GM19240 (cell line): ENCODE data around the gene BDKRB1.

Source experiments
- DNase-seq: peaks from one replicate; pipeline ENCODE4 v3.0.0; 2011; ENCODE audit warnings: low spot score; ENCODE audit not compliant: insufficient read length

BDKRB1 gene

GRCh38 chr14:96279564-96279963 lies 23.6 kb downstream of the BDKRB1 start:
- DNase-seq: no peak

GRCh38 chr14:96280104-96280503 lies 24.1 kb downstream of the BDKRB1 start:
- DNase-seq: no peak

- DNase-seq: no peak
Observed at GRCh38 chr14:96281486-96281885, 25.5 kb downstream of the BDKRB1 start.

- no peak for DNase-seq
Observed at GRCh38 chr14:96284008-96284407, 28.0 kb downstream of the BDKRB1 start.

- no peak for DNase-seq
Observed at GRCh38 chr14:96284430-96284829, 28.4 kb downstream of the BDKRB1 start.

GRCh38 chr14:96285667-96286066 lies 29.7 kb downstream of the BDKRB1 start:
- DNase-seq: no peak

GRCh38 chr14:96286251-96286650 lies 30.2 kb downstream of the BDKRB1 start:
- no peak for DNase-seq

GRCh38 chr14:96287856-96288255 lies 31.8 kb downstream of the BDKRB1 start:
- DNase-seq: no peak

GRCh38 chr14:96294246-96294645 lies 38.2 kb downstream of the BDKRB1 start:
- DNase-seq: no peak

- DNase-seq: no peak
Observed at GRCh38 chr14:96297000-96297399, 41.0 kb downstream of the BDKRB1 start.

GRCh38 chr14:96297997-96298515 lies 42.0 kb downstream of the BDKRB1 start:
- no peak for DNase-seq

GRCh38 chr14:96299441-96299840 lies 43.4 kb downstream of the BDKRB1 start:
- no peak for DNase-seq

- DNase-seq: no peak
Observed at GRCh38 chr14:96303981-96304380, 48.0 kb downstream of the BDKRB1 start.

GRCh38 chr14:96304956-96305355 lies 48.9 kb downstream of the BDKRB1 start:
- DNase-seq: no peak

GRCh38 chr14:96307434-96307833 lies 51.4 kb downstream of the BDKRB1 start:
- DNase-seq: no peak

GRCh38 chr14:96309133-96309895 lies 53.3 kb downstream of the BDKRB1 start:
- no peak for DNase-seq

GRCh38 chr14:96309896-96310330 lies 53.9 kb downstream of the BDKRB1 start:
- DNase-seq: no peak

GRCh38 chr14:96310906-96311305 lies 54.9 kb downstream of the BDKRB1 start:
- no peak for DNase-seq
